Gastrocnemius medialis (tissue), 4 donors: ENCODE results near the gene SKI. TPM values are rescaled to one million over a fixed set of nuclear protein-coding genes. Genes with fewer than 3 reads are reported as not detected.

ENCODE experiments used
- ATAC-seq, 2 donors: fragments of 150-250 bp; one replicate each; pipeline ENCODE4 v1.9.1; 2016
- DNase-seq, 2 donors: peaks; one replicate each; pipeline ENCODE4 v3.0.0-alpha.2; 2019
- H3K27ac ChIP-seq, 4 donors: fragments of 200-600 bp; sonication (generic); 1 replicate in 1 of 4; 2 replicates in 3 of 4; pipeline ENCODE4 v1.5.1; 2016 to 2018; ENCODE audit warnings: mild to moderate bottlenecking in 2 of 4, moderate library complexity in 1 of 4
- H3K27me3 ChIP-seq, 3 donors: fragments of 200-600 bp; sonication (generic) in 2 of 3; 1 replicate in 1 of 3; 2 replicates in 2 of 3; pipeline versions ENCODE4 v1.5.1 to v1.6.0; 2016 to 2019; ENCODE audit warnings: mild to moderate bottlenecking in 1 of 3, moderate library complexity in 1 of 3
- H3K36me3 ChIP-seq, 2 donors: fragments of 200-600 bp; sonication (generic) in 1 of 2; one replicate each; pipeline ENCODE4 v1.5.1; 2017 to 2018
- H3K4me1 ChIP-seq, 2 donors: fragments of 200-600 bp; sonication (generic) in 1 of 2; one replicate each; pipeline ENCODE4 v1.5.1; 2016 to 2017; ENCODE audit warnings: mild to moderate bottlenecking in 2 of 2
- H3K4me3 ChIP-seq, 4 donors: fragments of 200-600 bp; sonication (generic) in 3 of 4; 1 replicate in 1 of 4; 2 replicates in 3 of 4; pipeline ENCODE4 v1.5.1; 2016 to 2019; ENCODE audit warnings: mild to moderate bottlenecking in 2 of 4
- H3K9me3 ChIP-seq, 3 donors: fragments of 200-600 bp; sonication (generic) in 2 of 3; 1 replicate in 1 of 3; 2 replicates in 2 of 3; pipeline ENCODE4 v1.5.1; 2016 to 2019
- POLR2A ChIP-seq, 2 donors: fragments of 450-650 bp; IDR thresholded peaks; one replicate each; pipeline ENCODE4 v1.6.1; 2017; ENCODE audit warnings: antibody characterized with exemption in 2 of 2, mild to moderate bottlenecking in 2 of 2, moderate library complexity in 2 of 2
- in situ Hi-C, 4 donors: fragments of 200-750 bp; cut with MboI; loops; one replicate each; pipeline versions ENCODE4 v1.15.0 to v1.8.0; 2017; ENCODE audit warnings: low sequenced_read_pairs in 4 of 4
- intact Hi-C: fragments of 100-400 bp; cut with DNase I; formaldehyde crosslinking; loops from one replicate; pipeline ENCODE4 v1.15.1; 2023; ENCODE audit warnings: low total_unique reads
- total RNA-seq, 4 donors: library from RNA; depleted of rRNA; stranded (reverse); fragments of >200 nt; gene quantifications; one replicate each; pipeline versions ENCODE4 v1.1.0 to v1.2.3, GENCODE V29; 2016
- TF ChIP-seq, protein P1 (sequence below), 5 experiments: fragments of 450-650 bp in 3 of 5; fragments of 200-600 bp in 2 of 5; sonication (generic) in 2 of 5; IDR thresholded peaks in 4 of 5; conservative IDR thresholded peaks in 1 of 5; 1 replicate in 4 of 5; 2 replicates in 1 of 5; pipeline ENCODE4 v1.5.1; 2016 to 2019; ENCODE audit warnings: antibody characterized with exemption in 5 of 5, mild to moderate bottlenecking in 3 of 5, moderate library complexity in 3 of 5

SKI gene
- total RNA-seq, 4 donors from 2014 or later: 7.8 to 32.2 (median 22.4) TPM

DNA sequence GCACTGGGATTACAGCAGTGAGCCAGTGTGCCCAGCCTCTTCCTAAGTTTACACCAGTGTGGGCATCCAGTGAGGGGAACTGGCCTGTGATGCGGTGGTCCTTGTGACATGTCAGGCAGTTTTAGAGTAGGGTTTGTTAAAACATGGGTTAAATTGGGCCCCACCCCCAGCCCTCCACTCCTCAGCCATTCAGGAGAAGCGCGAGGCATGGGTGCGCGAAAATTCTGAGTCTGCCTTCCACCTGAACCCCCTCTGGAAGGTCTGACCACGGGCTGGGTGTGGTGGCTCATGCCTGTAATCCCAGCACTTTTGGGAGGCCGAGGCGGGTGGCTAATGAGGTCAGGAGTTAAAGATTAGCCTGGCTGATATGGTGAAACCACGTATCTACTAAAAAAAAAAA is 51.7 kb downstream of the SKI start:
- intact Hi-C loops: no loop called here
- no peak for ATAC-seq
- peaks cover 63 to 65% of the 10 kb centered on the region in 2 donors for H3K4me1 ChIP-seq
- H3K36me3 ChIP-seq: no peaks in the 10 kb centered on the region
- DNase-seq: no peak
- H3K4me3 ChIP-seq: no peak overlapping the region
- TF ChIP-seq, protein P1, sequence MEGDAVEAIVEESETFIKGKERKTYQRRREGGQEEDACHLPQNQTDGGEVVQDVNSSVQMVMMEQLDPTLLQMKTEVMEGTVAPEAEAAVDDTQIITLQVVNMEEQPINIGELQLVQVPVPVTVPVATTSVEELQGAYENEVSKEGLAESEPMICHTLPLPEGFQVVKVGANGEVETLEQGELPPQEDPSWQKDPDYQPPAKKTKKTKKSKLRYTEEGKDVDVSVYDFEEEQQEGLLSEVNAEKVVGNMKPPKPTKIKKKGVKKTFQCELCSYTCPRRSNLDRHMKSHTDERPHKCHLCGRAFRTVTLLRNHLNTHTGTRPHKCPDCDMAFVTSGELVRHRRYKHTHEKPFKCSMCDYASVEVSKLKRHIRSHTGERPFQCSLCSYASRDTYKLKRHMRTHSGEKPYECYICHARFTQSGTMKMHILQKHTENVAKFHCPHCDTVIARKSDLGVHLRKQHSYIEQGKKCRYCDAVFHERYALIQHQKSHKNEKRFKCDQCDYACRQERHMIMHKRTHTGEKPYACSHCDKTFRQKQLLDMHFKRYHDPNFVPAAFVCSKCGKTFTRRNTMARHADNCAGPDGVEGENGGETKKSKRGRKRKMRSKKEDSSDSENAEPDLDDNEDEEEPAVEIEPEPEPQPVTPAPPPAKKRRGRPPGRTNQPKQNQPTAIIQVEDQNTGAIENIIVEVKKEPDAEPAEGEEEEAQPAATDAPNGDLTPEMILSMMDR (IDR thresholded peaks at IDR 0.05 in 4 of 5, conservative IDR thresholded peaks at IDR 0.05 in 1 of 5): no peak
- no peak for TF ChIP-seq POLR2A (IDR thresholded peaks at IDR 0.05)
- no peaks in the 10 kb centered on the region for H3K9me3 ChIP-seq
- no peaks in the 10 kb centered on the region for H3K27me3 ChIP-seq
- peak overlapping the region in 2 of 4 donors; percentile 51 to 52 for H3K27ac ChIP-seq
- in situ Hi-C loops: no loop called here

DNA sequence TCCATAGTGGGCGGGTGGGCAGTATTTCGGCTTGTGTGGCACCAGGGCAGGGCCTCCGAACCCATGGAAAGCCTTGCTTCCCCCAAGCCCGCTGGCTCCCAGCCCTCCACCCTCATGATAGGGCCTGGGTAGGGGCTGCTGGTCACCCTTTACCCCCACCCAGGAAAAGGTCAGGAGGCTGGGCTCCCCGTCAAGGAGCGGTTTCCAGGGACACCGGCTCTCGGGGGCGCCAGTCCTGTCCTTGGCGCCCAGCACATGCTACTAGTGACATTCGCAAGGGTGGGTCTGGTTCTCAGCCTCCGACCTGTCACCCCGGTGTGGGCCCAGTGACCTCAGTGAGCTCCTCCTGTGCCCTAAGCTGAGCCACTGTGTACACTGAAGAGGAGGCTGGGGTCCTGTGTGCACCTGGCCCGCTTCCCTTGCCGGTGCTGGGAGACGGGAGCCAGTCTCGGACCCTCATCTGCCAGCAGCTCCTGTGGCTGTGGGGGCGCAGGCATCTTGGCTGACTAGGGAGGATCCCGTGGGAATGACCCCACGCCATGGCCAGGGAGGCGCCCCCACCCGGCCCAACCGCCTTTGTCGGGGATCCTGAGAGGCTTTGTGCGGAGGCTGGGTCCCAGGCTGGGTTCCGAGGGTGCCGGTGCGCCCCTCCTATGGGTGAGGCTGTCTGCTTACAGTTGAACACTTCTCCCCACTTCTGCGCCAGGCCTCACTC is 54.6 kb downstream of the SKI start:
- H3K36me3 ChIP-seq: no peaks in the 10 kb centered on the region
- no peak overlapping the region for H3K4me3 ChIP-seq
- peaks cover 39 to 42% of the 10 kb centered on the region in 2 donors for H3K4me1 ChIP-seq
- ATAC-seq (no peak), DNase-seq (no peak)
- H3K9me3 ChIP-seq: no peaks in the 10 kb centered on the region
- intact Hi-C loops (no loop called here), in situ Hi-C loops (no loop called here)
- H3K27ac ChIP-seq: no peak overlapping the region
- H3K27me3 ChIP-seq: no peaks in the 10 kb centered on the region
- no peak for TF ChIP-seq POLR2A (IDR thresholded peaks at IDR 0.05)
- TF ChIP-seq, protein P1 (IDR thresholded peaks at IDR 0.05 in 4 of 5, conservative IDR thresholded peaks at IDR 0.05 in 1 of 5): no peak

DNA sequence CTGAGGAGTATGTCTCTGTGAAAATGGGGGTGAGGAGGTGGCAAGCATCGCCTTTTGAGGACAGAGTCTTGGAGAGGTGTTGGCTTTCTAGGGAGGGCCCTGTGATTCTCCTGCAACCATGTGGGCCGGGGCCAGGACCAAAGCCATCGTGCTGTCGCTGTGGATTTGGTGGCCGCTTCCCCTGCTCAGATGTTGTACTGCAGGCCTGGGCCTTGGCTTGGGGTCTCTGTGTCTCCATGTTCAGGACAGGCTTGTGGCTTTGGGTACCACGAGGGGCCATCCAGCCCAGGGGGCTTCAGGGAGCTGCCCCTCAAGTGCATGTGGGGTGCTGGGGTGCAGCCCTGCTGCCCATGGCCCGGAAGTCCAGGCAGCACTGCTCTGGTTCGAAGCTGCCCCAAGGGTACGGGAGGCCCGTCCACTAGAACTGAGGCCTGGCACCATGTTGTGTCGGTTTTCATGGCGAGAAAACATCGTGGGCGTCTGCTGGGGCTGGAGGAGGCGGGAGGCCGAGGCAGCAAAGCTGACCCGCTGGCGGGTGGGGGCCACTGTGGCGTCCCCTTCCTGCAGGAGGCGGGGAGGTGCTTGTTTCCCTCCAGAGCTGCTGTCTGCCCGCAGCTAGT is 55.4 kb downstream of the SKI start:
- no peak overlapping the region for H3K4me3 ChIP-seq
- ATAC-seq (no peak), DNase-seq (no peak)
- no peak for TF ChIP-seq POLR2A (IDR thresholded peaks at IDR 0.05)
- TF ChIP-seq, protein P1 (IDR thresholded peaks at IDR 0.05 in 4 of 5, conservative IDR thresholded peaks at IDR 0.05 in 1 of 5): no peak
- H3K9me3 ChIP-seq: no peaks in the 10 kb centered on the region
- intact Hi-C loops: no loop called here
- no peaks in the 10 kb centered on the region for H3K36me3 ChIP-seq
- H3K27me3 ChIP-seq: no peaks in the 10 kb centered on the region
- in situ Hi-C loops: no loop called here
- peaks cover 34 to 38% of the 10 kb centered on the region in 2 donors for H3K4me1 ChIP-seq
- H3K27ac ChIP-seq: no peak overlapping the region

DNA sequence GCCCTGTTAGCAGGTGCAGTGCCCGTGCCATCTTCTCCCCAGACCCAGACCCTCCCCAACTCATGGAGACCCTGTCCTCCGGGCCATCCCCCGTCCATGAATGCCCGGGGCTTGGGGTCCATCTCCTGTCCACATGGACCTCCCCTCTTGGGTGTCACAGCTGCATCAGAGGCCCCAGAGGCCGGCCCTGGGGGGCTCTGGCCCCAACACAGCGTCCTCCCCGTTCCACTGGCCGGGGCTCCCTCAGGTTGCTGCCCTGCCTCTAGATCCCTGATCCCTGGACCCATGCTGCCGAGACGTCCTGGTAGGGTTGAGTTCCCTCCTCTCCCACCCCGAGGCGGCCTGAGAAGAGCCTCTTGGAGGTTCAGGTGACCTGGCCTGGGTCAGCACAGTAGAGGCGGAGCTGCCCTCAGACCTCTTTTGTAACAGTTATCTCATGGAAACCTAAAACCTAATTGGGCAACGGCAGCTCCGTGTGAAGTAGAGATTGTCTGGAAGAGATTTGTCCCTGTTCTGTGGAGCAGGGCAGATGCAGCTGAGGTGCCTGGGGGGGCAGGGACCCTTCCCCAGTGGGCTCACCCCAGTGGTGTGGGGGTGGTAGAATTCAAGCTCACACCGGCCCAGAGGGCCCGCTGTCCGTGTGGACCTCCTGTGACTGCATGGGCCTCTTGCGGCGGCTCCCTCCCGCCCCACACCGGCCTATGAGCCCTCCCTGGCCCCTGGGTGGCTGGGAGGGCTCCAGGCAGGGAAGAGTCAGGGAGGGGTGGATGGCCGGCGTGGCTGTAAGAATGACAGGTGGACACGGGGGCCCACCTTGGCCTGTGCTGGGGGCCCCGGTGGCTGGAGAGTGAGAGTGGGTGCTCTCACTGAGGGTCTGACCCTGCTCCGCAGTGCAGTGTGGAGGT is 56.1 kb downstream of the SKI start:
- peak; percentile 85 to 95 for ATAC-seq
- no peak for TF ChIP-seq POLR2A (IDR thresholded peaks at IDR 0.05)
- Histone ChIP-seq H3K36me3 (no peaks in the 10 kb centered on the region), H3K4me3 (no peak overlapping the region), H3K27me3 (no peaks in the 10 kb centered on the region), H3K9me3 (no peaks in the 10 kb centered on the region), H3K4me1 (peaks cover 32 to 37% of the 10 kb centered on the region in 2 donors), H3K27ac (peak overlapping the region in 3 of 4 donors; percentile 22 to 51 (median 43))
- DNase-seq: peak in 1 of 2 donors; percentile 55
- intact Hi-C loops: no loop called here
- in situ Hi-C loops: no loop called here

DNA sequence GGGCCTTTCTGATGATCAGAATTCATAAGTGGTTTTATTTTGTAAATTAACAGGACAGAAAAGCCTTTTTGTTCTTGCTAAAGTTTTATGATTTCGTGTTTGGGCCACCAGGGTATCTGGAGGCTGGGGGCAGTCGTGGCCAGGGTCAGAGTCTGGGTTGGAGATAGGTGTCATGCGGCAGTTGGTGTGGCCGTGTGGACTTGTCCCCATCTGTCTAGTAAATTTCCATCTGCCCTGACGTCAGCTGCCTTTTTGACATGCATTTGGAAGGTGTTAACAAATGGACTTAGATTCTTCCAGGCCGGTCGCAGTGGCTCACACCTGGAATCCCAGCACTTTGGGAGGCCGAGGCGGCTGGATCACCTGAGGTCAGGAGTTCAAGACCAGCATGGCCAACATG is 56.8 kb downstream of the SKI start:
- no peak for DNase-seq
- peak; percentile 23 to 29 for ATAC-seq
- Histone ChIP-seq H3K9me3 (no peaks in the 10 kb centered on the region), H3K4me1 (peaks cover 29 to 39% of the 10 kb centered on the region in 2 donors), H3K27me3 (no peaks in the 10 kb centered on the region), H3K4me3 (no peak overlapping the region), H3K36me3 (no peaks in the 10 kb centered on the region), H3K27ac (peak overlapping the region in 2 of 4 donors; percentile 22 to 43)
- TF ChIP-seq, protein P1 (IDR thresholded peaks at IDR 0.05 in 4 of 5, conservative IDR thresholded peaks at IDR 0.05 in 1 of 5): no peak
- no peak for TF ChIP-seq POLR2A (IDR thresholded peaks at IDR 0.05)
- in situ Hi-C loops: no loop called here
- intact Hi-C loops: no loop called here
